SK-N-MC (cell line): ENCODE data around the gene RASEF.

Experiments
- EZH2 ChIP-seq: fragments of 200-600 bp; sonication (generic); IDR thresholded peaks from one replicate; pipeline ENCODE4 v1.6.1; 2017; ENCODE audit warnings: antibody characterized with exemption
- POLR2AphosphoS5 ChIP-seq: IDR thresholded peaks from 2 replicates; pipeline ENCODE4 v1.6.1; 2012; ENCODE audit warnings: mild to moderate bottlenecking, low read depth, low read length, borderline replicate concordance

GRCh38 chr9:83059417-83059816 lies 3.5 kb downstream of the RASEF start:
- TF ChIP-seq EZH2 = no peak
- no peak for TF ChIP-seq POLR2AphosphoS5
